ENCODE results near the gene STIMATE. TPM values are rescaled to one million over a fixed set of nuclear protein-coding genes. Genes with fewer than 3 reads are reported as not detected.

The STIMATE gene
- total RNA-seq, 1 donor = 18.5 TPM

GRCh38 chr3:52816654-52817053 lies 80.7 kb downstream of the STIMATE start:
- no peaks in the 10 kb centered on the region for H3K79me2 ChIP-seq (ENCODE audit: insufficient read depth, low read length)
- no peak overlapping the region for H3K4me3 ChIP-seq (ENCODE audit: insufficient read depth, low read length)
- no peaks in the 10 kb centered on the region for H4K20me1 ChIP-seq (ENCODE audit: insufficient read depth, low read length)
- no peak for DNase-seq (ENCODE audit: insufficient read length, low spot score, missing footprints)
- H3K9me3 ChIP-seq (ENCODE audit: low read depth, low read length) = no peaks in the 10 kb centered on the region
- no peak overlapping the region for H2AFZ ChIP-seq (ENCODE audit: low read length)
- no peaks in the 10 kb centered on the region for H3K27me3 ChIP-seq (ENCODE audit: insufficient read depth, low read length)
- no peaks in the 10 kb centered on the region for H3K4me1 ChIP-seq (ENCODE audit: insufficient read depth, low read length)
- no peaks in the 10 kb centered on the region for H3K36me3 ChIP-seq (ENCODE audit: insufficient read depth, low read length)
- H3K27ac ChIP-seq (ENCODE audit: low read depth, low read length) = no peak overlapping the region
- TF ChIP-seq CTCF (IDR thresholded peaks at IDR 0.05; ENCODE audit: extremely low read depth, low read depth, low read length) = no peak
- no peak overlapping the region for H3K4me2 ChIP-seq (ENCODE audit: insufficient read depth, low read length)

- no peak for TF ChIP-seq CTCF (IDR thresholded peaks at IDR 0.05; ENCODE audit: extremely low read depth, low read depth, low read length)
Observed at GRCh38 chr3:52816199-52816598, 81.1 kb downstream of the STIMATE start.

GRCh38 chr3:52813810-52814209 lies 83.5 kb downstream of the STIMATE start:
- no peak for DNase-seq (ENCODE audit: insufficient read length, low spot score, missing footprints)
- Histone ChIP-seq H3K36me3 (ENCODE audit: insufficient read depth, low read length) (no peaks in the 10 kb centered on the region), H3K4me3 (ENCODE audit: insufficient read depth, low read length) (no peak overlapping the region), H3K79me2 (ENCODE audit: insufficient read depth, low read length) (no peaks in the 10 kb centered on the region), H3K27ac (ENCODE audit: low read depth, low read length) (no peak overlapping the region), H2AFZ (ENCODE audit: low read length) (no peak overlapping the region), H3K9me3 (ENCODE audit: low read depth, low read length) (no peaks in the 10 kb centered on the region), H3K27me3 (ENCODE audit: insufficient read depth, low read length) (peaks cover 6% of the 10 kb centered on the region), H4K20me1 (ENCODE audit: insufficient read depth, low read length) (no peaks in the 10 kb centered on the region), H3K4me2 (ENCODE audit: insufficient read depth, low read length) (no peak overlapping the region), H3K4me1 (ENCODE audit: insufficient read depth, low read length) (no peaks in the 10 kb centered on the region)
- no peak for TF ChIP-seq CTCF (IDR thresholded peaks at IDR 0.05; ENCODE audit: extremely low read depth, low read depth, low read length)

More at GRCh38 chr3:52816199-52816598, 81.1 kb downstream of the STIMATE start:
- H3K4me3 ChIP-seq (ENCODE audit: insufficient read depth, low read length) = no peak overlapping the region
- no peak overlapping the region for H2AFZ ChIP-seq (ENCODE audit: low read length)
- H3K9me3 ChIP-seq (ENCODE audit: low read depth, low read length) = no peaks in the 10 kb centered on the region
- no peak overlapping the region for H3K4me2 ChIP-seq (ENCODE audit: insufficient read depth, low read length)
- no peaks in the 10 kb centered on the region for H3K79me2 ChIP-seq (ENCODE audit: insufficient read depth, low read length)
- no peaks in the 10 kb centered on the region for H3K36me3 ChIP-seq (ENCODE audit: insufficient read depth, low read length)
- no peak overlapping the region for H3K27ac ChIP-seq (ENCODE audit: low read depth, low read length)
- no peaks in the 10 kb centered on the region for H3K4me1 ChIP-seq (ENCODE audit: insufficient read depth, low read length)
- DNase-seq (ENCODE audit: insufficient read length, low spot score, missing footprints) = no peak
- no peaks in the 10 kb centered on the region for H3K27me3 ChIP-seq (ENCODE audit: insufficient read depth, low read length)
- H4K20me1 ChIP-seq (ENCODE audit: insufficient read depth, low read length) = no peaks in the 10 kb centered on the region

GRCh38 chr3:52811452-52812011 lies 85.8 kb downstream of the STIMATE start:
- H2AFZ ChIP-seq (ENCODE audit: low read length) = no peak overlapping the region
- H3K36me3 ChIP-seq (ENCODE audit: insufficient read depth, low read length) = no peaks in the 10 kb centered on the region
- no peak for DNase-seq (ENCODE audit: insufficient read length, low spot score, missing footprints)
- peaks cover 11% of the 10 kb centered on the region for H3K27me3 ChIP-seq (ENCODE audit: insufficient read depth, low read length)
- H3K4me3 ChIP-seq (ENCODE audit: insufficient read depth, low read length) = no peak overlapping the region
- no peaks in the 10 kb centered on the region for H4K20me1 ChIP-seq (ENCODE audit: insufficient read depth, low read length)
- TF ChIP-seq CTCF (IDR thresholded peaks at IDR 0.05; ENCODE audit: extremely low read depth, low read depth, low read length) = no peak
- no peaks in the 10 kb centered on the region for H3K9me3 ChIP-seq (ENCODE audit: low read depth, low read length)
- H3K79me2 ChIP-seq (ENCODE audit: insufficient read depth, low read length) = no peaks in the 10 kb centered on the region
- no peak overlapping the region for H3K4me2 ChIP-seq (ENCODE audit: insufficient read depth, low read length)
- no peaks in the 10 kb centered on the region for H3K4me1 ChIP-seq (ENCODE audit: insufficient read depth, low read length)
- no peak overlapping the region for H3K27ac ChIP-seq (ENCODE audit: low read depth, low read length)
